ENCODE measurements around the gene ASTN1.

- TF ChIP-seq, protein P1, sequence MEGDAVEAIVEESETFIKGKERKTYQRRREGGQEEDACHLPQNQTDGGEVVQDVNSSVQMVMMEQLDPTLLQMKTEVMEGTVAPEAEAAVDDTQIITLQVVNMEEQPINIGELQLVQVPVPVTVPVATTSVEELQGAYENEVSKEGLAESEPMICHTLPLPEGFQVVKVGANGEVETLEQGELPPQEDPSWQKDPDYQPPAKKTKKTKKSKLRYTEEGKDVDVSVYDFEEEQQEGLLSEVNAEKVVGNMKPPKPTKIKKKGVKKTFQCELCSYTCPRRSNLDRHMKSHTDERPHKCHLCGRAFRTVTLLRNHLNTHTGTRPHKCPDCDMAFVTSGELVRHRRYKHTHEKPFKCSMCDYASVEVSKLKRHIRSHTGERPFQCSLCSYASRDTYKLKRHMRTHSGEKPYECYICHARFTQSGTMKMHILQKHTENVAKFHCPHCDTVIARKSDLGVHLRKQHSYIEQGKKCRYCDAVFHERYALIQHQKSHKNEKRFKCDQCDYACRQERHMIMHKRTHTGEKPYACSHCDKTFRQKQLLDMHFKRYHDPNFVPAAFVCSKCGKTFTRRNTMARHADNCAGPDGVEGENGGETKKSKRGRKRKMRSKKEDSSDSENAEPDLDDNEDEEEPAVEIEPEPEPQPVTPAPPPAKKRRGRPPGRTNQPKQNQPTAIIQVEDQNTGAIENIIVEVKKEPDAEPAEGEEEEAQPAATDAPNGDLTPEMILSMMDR (IDR thresholded peaks at IDR 0.05): no peak
- TF ChIP-seq POLR2A (IDR thresholded peaks at IDR 0.05): no peak
Observed at GRCh38 chr1:177200290-177200689, 35.8 kb upstream of the ASTN1 start.

Data from heart left ventricle (tissue), 13 donors.